SK-N-DZ (cell line): ENCODE data around the gene CNTNAP2.

Experiments used
- DNase-seq: peaks from one replicate; pipeline ENCODE4 v3.0.0-alpha.2; 2015; ENCODE audit warnings: low spot score

The CNTNAP2 gene

GRCh38 chr7:147474862-147475261, 1358.3 kb downstream of the CNTNAP2 start:
- peak; percentile 29 for DNase-seq

DNA sequence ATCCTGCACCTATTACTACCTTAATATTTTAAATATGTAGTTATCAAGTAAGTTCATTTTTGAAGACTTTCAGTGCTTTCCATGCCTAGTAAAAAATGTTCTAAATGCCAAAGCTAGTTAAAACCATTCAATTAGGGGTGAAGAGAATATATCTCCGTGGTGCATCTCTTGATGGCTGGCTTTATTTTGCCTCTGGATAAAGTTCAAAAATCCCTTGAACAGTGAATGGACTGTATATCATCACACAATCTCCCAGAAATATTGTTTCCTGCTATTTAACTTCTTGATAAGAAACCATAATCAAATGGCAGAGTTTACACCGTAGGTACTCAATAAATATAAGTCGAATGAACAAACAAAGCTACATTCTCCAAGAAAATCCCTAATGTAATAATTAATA, 1360.9 kb downstream of the CNTNAP2 start:
- DNase-seq = no peak

- DNase-seq = no peak
These were observed 1362.2 kb downstream of the CNTNAP2 start for GRCh38 chr7:147478796-147479195.

DNA sequence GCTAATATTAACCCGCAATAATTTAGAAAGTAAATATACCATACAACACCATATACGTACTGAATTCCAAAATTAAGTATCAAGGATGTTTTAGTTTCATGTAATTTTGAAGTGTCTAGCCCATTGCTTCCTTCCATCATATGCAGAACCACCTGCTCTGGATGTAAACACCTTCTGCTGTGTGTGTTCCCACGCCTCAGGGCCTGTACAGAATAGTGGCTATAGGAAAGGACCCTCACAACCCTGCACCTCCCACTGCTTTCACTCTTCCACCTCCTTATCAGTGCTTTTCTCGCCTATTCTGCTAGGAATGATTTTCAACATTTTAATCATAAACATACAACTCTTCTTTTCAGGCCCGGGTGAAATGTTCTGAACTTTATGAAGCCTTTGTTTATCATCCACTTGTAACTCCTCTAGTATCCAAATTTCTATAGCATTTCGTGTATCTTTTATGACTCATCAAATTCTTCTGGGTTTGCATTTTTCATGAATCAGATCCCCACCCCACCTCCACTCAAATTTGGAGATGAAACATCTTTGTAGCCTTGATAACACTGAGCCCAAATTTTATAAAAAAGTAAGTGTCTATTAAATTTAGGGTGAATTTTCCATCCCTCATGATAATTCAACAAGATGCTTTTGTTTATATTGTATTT, 1367.2 kb downstream of the CNTNAP2 start:
- DNase-seq = no peak

GRCh38 chr7:147485660-147486210, 1369.1 kb downstream of the CNTNAP2 start:
- peak; percentile 63 for DNase-seq

DNA sequence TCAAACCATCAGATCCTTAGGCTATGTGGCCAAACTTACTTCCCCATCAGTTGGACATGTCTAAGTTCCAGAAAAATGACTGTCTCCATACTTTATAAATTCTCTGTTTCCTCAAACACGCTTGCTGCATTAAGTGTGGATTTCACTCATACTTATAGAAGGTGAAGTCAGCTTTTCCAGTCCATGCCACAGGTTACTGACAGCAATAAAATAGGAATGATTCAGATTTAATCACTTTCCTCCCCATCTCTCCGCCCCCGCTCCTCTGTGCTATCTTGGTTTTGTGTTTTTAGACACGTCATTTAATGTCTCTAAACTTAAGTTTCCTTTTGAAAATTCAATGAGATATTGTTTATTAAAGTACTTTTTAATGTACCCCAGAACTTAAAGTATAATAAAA, 1376.0 kb downstream of the CNTNAP2 start:
- DNase-seq = no peak

- DNase-seq = no peak
These were observed 1379.6 kb downstream of the CNTNAP2 start for GRCh38 chr7:147496209-147496608.

- DNase-seq = no peak
These were observed 1380.6 kb downstream of the CNTNAP2 start for GRCh38 chr7:147497246-147497645.

DNA sequence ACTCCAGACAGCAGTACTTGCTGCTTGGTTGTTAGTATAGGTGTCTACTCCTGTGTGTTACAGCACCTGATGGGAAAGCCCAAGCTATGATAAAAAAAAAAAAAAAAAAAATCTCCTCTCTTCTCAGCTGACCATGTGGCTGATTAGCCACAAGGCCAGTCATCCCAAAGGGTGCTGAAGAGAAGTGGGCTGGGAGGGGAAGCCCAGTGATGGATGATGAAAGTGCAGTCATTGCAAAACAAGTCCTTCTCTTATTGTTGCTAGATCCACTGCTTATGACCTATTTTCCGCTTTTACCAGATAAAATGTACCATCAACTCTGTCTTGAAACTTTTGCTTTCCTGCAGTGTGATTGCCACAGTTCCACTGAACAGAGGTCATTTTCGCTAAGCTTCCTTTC, 1381.5 kb downstream of the CNTNAP2 start:
- DNase-seq = no peak

DNA sequence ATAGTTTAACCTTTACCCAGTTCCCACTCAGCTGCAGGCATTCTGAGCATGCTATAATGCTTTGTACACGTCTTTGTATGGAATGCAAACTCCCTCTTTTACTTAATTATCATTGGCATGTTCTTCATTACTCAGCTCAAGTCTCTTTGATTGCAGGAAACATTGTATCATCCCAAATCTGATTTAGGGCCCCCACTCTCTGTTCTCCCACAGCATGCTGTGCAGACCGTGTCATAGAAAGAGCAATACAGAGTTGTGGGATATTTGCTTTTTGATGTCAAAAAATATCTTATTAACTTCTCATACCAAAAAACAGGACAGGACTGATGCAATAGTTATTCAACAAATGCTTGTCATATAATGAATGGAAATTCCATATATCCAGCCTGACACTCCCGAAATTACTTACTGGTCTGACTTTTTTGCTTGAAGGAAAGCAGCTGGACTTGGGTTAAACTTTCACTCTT, 1392.5 kb downstream of the CNTNAP2 start:
- no peak for DNase-seq

DNA sequence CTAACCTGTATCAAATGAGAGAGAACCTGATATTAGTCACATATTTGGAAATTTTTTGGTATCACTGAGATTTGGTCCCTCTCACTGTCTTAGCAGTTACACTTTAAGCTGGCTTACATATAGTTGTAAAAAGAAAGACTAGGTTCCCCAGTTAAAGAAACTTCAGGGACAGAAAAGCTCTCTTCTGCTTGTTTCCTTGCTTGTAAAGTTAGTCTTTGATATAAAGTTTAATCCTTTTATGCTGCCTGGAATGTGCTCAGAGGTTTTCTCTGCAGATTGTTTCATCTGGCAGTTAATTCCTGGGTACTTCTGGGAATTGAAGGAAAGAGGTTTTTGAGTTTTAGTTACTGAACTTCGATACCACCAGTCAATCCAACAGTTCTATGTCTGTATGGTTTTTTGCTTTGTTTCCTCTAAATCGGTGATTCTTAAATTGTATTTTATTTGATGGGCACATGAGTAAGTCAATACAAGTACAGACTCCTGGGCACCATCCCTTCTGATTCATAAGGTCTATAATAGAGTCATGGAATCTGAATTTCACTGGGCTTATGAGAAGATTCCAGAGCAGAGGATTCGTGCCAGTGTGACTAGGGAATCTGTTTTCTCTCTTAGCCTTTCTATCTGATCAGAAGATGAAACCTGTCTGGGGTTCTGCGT, 1393.1 kb downstream of the CNTNAP2 start:
- DNase-seq = no peak

GRCh38 chr7:147510201-147510542, 1393.6 kb downstream of the CNTNAP2 start:
- DNase-seq = no peak

- no peak for DNase-seq
These were observed 1394.3 kb downstream of the CNTNAP2 start for GRCh38 chr7:147510923-147511322.

DNA sequence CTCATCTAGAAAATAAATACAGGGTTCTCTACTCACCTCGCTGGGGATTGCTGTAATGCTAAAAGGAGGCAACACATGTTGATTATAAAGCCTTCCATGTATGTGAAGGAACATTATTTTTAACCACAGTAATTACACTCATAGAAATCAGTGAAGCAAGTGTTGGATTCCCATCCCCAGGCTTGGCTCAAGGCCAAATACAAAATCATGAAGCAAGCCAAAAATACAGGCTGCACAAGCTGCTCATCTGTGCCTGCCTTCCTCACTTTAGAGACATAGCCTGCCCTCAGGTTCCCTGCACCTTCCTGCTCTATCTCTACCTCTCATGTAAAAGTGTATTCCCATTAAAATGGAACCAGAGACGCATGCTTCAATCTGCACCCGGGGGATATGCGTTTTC, 1396.8 kb downstream of the CNTNAP2 start:
- no peak for DNase-seq

GRCh38 chr7:147516391-147516790, 1399.8 kb downstream of the CNTNAP2 start:
- no peak for DNase-seq

DNA sequence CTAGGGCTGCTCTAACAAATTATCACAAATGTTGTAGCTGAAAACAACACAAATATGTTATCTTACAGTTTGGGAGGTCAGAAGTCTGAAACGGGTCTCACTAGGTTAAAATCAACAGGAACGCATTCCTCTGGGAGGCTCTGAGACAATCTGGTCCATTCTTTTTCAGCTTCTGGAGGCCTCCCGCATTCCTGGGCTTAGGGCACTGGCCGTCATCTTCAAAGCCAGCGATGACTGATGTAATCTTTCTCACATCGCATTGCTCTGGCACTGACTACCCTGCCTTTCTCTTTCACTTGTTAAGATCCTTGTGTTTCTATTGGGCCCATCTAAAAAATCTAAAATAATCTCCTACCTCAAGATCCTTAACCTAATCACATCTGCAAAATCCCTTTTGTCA, 1402.5 kb downstream of the CNTNAP2 start:
- DNase-seq = no peak

DNA sequence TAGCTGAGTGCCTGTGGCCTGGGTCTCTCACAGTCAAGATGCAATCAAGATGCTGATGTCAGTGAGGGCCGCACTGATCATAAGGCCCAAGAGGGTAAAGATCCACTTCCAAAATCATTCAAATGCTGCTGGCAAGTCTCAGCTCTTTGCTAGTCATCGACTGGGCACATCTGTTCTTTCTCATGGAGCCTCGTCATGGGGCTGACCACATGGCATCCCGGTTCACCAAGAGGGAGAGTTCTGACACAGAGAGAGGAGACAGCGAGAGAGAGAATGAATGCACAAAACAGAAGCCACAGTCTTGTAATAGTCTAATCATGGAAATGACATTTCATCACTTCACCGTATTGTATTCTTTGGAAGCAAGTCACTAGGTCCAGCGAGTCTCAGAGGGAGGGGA, 1406.5 kb downstream of the CNTNAP2 start:
- DNase-seq = peak; percentile 17

- no peak for DNase-seq
These were observed 1408.2 kb downstream of the CNTNAP2 start for GRCh38 chr7:147524726-147525250.

DNA sequence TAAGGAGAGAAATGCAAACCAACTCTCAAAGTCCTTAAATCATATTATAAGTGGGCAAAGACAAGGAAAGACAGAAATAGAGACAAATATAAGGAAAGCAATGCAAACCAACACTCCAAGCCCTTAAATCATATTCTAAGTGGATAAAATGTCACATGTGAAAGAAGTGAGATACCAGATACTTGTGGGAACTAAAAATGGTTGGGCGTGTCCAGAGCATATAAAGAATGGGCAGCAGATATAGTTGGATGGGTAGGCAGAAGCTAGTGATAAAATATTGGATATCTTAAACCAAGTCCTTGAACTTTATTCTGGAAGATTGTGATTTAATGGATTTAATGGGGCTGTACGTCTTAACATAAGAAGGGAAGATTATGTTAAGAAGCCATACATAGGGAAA, 1408.7 kb downstream of the CNTNAP2 start:
- DNase-seq = no peak

GRCh38 chr7:147535701-147536111, 1419.1 kb downstream of the CNTNAP2 start:
- no peak for DNase-seq

GRCh38 chr7:147539685-147540084, 1423.1 kb downstream of the CNTNAP2 start:
- no peak for DNase-seq

DNA sequence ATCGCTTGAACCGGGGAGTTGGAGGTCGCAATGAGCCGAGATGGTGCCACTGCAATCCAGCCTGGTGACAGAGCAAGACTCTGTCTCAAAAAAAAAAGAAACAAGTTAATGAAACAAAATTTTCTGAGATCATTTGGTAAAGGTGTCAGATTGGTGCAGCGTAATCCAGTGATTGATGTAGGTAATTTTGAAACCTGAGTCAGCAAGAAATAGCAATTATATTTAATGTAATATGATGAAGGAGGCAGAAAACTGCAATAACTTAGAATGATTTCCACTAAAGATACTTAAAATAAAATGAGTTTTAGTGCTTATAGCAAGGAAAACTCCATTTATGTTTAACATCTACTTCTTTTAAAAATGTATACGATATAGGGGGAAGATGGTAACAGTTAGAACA, 1424.1 kb downstream of the CNTNAP2 start:
- no peak for DNase-seq

- no peak for DNase-seq
These were observed 1424.7 kb downstream of the CNTNAP2 start for GRCh38 chr7:147541261-147541660.
